Endothelial cell of umbilical vein (primary cell): ENCODE results near the gene CCDC102B. TPM values are rescaled to one million over a fixed set of nuclear protein-coding genes. Genes with fewer than 3 reads are reported as not detected.

ENCODE experiments used
- BruUV-seq: library from RNA; stranded (reverse); fragments of 400-500 nt; replicated peaks from 2 replicates; lab custom pipeline; 2021; lab: Mats Ljungman, UMichigan
- CTCF ChIA-PET: fragments of 300-600, 350-600 bp; sonication (Branson Sonifier 250); formaldehyde crosslinking; loops from one replicate; lab custom pipeline; 2021; ENCODE audit warnings: antibody characterized with exemption, inconsistent platforms; lab: Charles Lee
- POLR2A ChIA-PET: fragments of 300-600, 350-600 bp; sonication (Branson Sonifier 250); formaldehyde crosslinking; loops from one replicate; lab custom pipeline; 2021; ENCODE audit warnings: antibody characterized with exemption, inconsistent platforms; lab: Charles Lee
- DNase-seq: peaks from one replicate; pipeline ENCODE4 v3.0.0-alpha.2; 2011; ENCODE audit warnings: low read depth, low spot score
- FAIRE-seq: peaks from 2 replicates; lab custom pipeline; 2011; peaks lifted over from hg19 to GRCh38; lab: Jason Lieb, UNC
- H2AFZ ChIP-seq: 2 replicates; pipeline ENCODE4 v1.6.0; 2012; ENCODE audit warnings: low read depth, low read length, control low read depth, inconsistent platforms
- H3K27ac ChIP-seq: 2 replicates; pipeline ENCODE4 v1.5.1; 2011; ENCODE audit warnings: low read depth, mild to moderate bottlenecking, control low read depth, low read length, moderate library complexity; ENCODE audit not compliant: insufficient read depth
- H3K27me3 ChIP-seq, 2 experiments: 2 replicates each; pipeline versions ENCODE4 v1.6.0 to v1.6.1; 2011; ENCODE audit warnings: low read length in 2 of 2, mixed read lengths in 1 of 2; ENCODE audit not compliant: control insufficient read depth in 2 of 2, insufficient read depth in 2 of 2
- H3K36me3 ChIP-seq, 2 experiments: 2 replicates in 1 of 2; 3 replicates in 1 of 2; pipeline ENCODE4 v1.5.1; 2011; ENCODE audit warnings: low read length in 2 of 2, mild to moderate bottlenecking in 1 of 2, moderate library complexity in 1 of 2; ENCODE audit not compliant: control insufficient read depth in 2 of 2, insufficient read depth in 2 of 2; ENCODE audit errors: extremely low read depth in 1 of 2
- H3K4me1 ChIP-seq: 3 replicates; pipeline ENCODE4 v1.5.1; 2011; ENCODE audit warnings: mild to moderate bottlenecking, low read length; ENCODE audit not compliant: control insufficient read depth, insufficient read depth; ENCODE audit errors: extremely low read depth
- H3K4me2 ChIP-seq: 2 replicates; pipeline ENCODE4 v1.6.1; 2011; ENCODE audit warnings: low read length, control low read depth, mixed read lengths; ENCODE audit not compliant: insufficient read depth
- H3K4me3 ChIP-seq, 3 experiments: fragments of 200-600 bp in 1 of 3; sonication (generic), shearing (Covaris generic) in 1 of 3; replicated peaks in 1 of 3; 2 replicates each; pipeline ENCODE4 v1.5.1; 2011 to 2016; ENCODE audit warnings: control low read depth in 3 of 3, low read length in 3 of 3, mild to moderate bottlenecking in 2 of 3, inconsistent platforms in 1 of 3, low read depth in 1 of 3, moderate library complexity in 1 of 3; ENCODE audit not compliant: insufficient read depth in 1 of 3
- H3K79me2 ChIP-seq: 2 replicates; pipeline ENCODE4 v1.6.0; 2012; ENCODE audit warnings: low read length, inconsistent platforms; ENCODE audit not compliant: control insufficient read depth, insufficient read depth
- H3K9ac ChIP-seq: replicated peaks from 2 replicates; pipeline ENCODE3; 2011; ENCODE audit warnings: low read length, control low read depth; ENCODE audit not compliant: insufficient read depth; ENCODE audit errors: extremely low read depth
- H3K9me1 ChIP-seq: replicated peaks from 3 replicates; pipeline ENCODE4 v1.6.0; 2011; ENCODE audit warnings: mild to moderate bottlenecking, low read length; ENCODE audit not compliant: control insufficient read depth, insufficient read depth; ENCODE audit errors: extremely low read depth
- H3K9me3 ChIP-seq: replicated peaks from 2 replicates; pipeline ENCODE4 v1.5.1; 2012; ENCODE audit warnings: low read length, inconsistent platforms; ENCODE audit not compliant: control insufficient read depth, insufficient read depth
- H4K20me1 ChIP-seq: replicated peaks from 2 replicates; pipeline ENCODE3; 2011; ENCODE audit warnings: mild to moderate bottlenecking, low read length; ENCODE audit not compliant: control insufficient read depth, insufficient read depth; ENCODE audit errors: extremely low read depth
- CTCF ChIP-seq, 2 donors: IDR thresholded peaks; 1 replicate in 1 of 2; 2 replicates in 1 of 2; pipeline ENCODE4 v1.5.1; 2011; ENCODE audit warnings: low read length in 2 of 2, mild to moderate bottlenecking in 2 of 2, moderate library complexity in 2 of 2, control low read depth in 1 of 2, inconsistent platforms in 1 of 2, low read depth in 1 of 2; ENCODE audit not compliant: insufficient read depth in 1 of 2; ENCODE audit errors: extremely low read depth in 1 of 2
- EZH2 ChIP-seq: IDR thresholded peaks from 2 replicates; pipeline ENCODE4 v1.6.1; 2012; ENCODE audit warnings: borderline replicate concordance, low read depth, mild to moderate bottlenecking, moderate library complexity, low read length, inconsistent platforms; ENCODE audit not compliant: severe bottlenecking
- FOS ChIP-seq: IDR thresholded peaks from 2 replicates; pipeline ENCODE4 v1.6.1; 2011; ENCODE audit warnings: mild to moderate bottlenecking, low read length, moderate library complexity, borderline replicate concordance; ENCODE audit not compliant: insufficient read depth
- GATA2 ChIP-seq: IDR thresholded peaks from 2 replicates; pipeline ENCODE4 v1.7.0; 2011; ENCODE audit warnings: low read depth, mild to moderate bottlenecking, moderate library complexity, mixed read lengths, low read length; ENCODE audit not compliant: insufficient read length, insufficient read depth
- JUN ChIP-seq: IDR thresholded peaks from 2 replicates; pipeline ENCODE4 v1.6.1; 2011; ENCODE audit warnings: borderline replicate concordance, low read depth; ENCODE audit not compliant: insufficient read length, insufficient read depth
- MAX ChIP-seq: IDR thresholded peaks from 2 replicates; pipeline ENCODE4 v1.6.1; 2011; ENCODE audit not compliant: insufficient read depth, insufficient read length
- MYC ChIP-seq: IDR thresholded peaks from one replicate; pipeline ENCODE4 v1.6.1; 2011; ENCODE audit warnings: mild to moderate bottlenecking, low read depth, low read length
- POLR2A ChIP-seq: IDR thresholded peaks from 2 replicates; pipeline ENCODE4 v1.6.1; 2012; ENCODE audit warnings: low read depth, mild to moderate bottlenecking, control low read depth, low read length
- POLR2AphosphoS5 ChIP-seq: IDR thresholded peaks from 2 replicates; pipeline ENCODE4 v1.6.1; 2012; ENCODE audit warnings: low read depth, mild to moderate bottlenecking, control low read depth, low read length, moderate library complexity; ENCODE audit not compliant: insufficient read depth
- dilution Hi-C: fragments of 300-500 bp; cut with MboI; formaldehyde crosslinking; loops from one replicate; pipeline ENCODE4 v1.15.0; 2019; ENCODE audit warnings: low sequenced_read_pairs; ENCODE audit not compliant: extremely low pct_ligation_motif_present
- intact Hi-C: fragments of 100-400 bp; cut with micrococcal nuclease; formaldehyde crosslinking; loops from one replicate; pipeline ENCODE4 v1.10.0; 2022
- polyA plus RNA-seq, 4 experiments: library from polyadenylated mRNA; depleted of rRNA in 3 of 4; stranded (reverse) in 3 of 4; unstranded in 1 of 4; fragments of >200 nt; gene quantifications; 2 replicates each; pipeline versions ENCODE4 v1.2.1 to v1.2.3, GENCODE V29; 2011 to 2012; ENCODE audit warnings: missing spikeins in 1 of 4
- total RNA-seq: library from RNA; stranded (reverse); gene quantifications from 2 replicates; pipeline ENCODE4 v1.2.3, GENCODE V29; 2021

CCDC102B gene
- total and polyA plus RNA-seq, 2 donors (not counting 3 experiments of a cell fraction or from before 2014, with no cell fraction given) = 0.21 to 0.62 TPM

- CTCF ChIA-PET = interaction anchor here (1.0 kb wide), 1 partner anchor 14 kb away, joined by 3 read pairs; no protein-coding TSS in a partner anchor
- intact Hi-C loops = no loop called here
Measured at GRCh38 chr18:68983126-68983525, 185.2 kb downstream of the CCDC102B start.

More at GRCh38 chr18:68983126-68983525, 185.2 kb downstream of the CCDC102B start:
- BruUV-seq = no TSS peak
- H3K9me1 ChIP-seq = no peaks in the 10 kb centered on the region
- dilution Hi-C loops = no loop called here
- H3K4me2 ChIP-seq = no peak overlapping the region
- no peaks in the 10 kb centered on the region for H3K9me3 ChIP-seq
- no peak for TF ChIP-seq POLR2A
- TF ChIP-seq FOS = no peak
- no peak for TF ChIP-seq CTCF (IDR thresholded peaks at IDR 0.05; ENCODE audit: extremely low read depth in 1 of 2, insufficient read depth in 1 of 2, low read depth in 1 of 2, low read length in 2 of 2)
- no peak for TF ChIP-seq MYC
- TF ChIP-seq POLR2AphosphoS5 = no peak
- TF ChIP-seq GATA2 = no peak
- no peak for TF ChIP-seq JUN
- no peak for TF ChIP-seq MAX
- no peak for TF ChIP-seq EZH2
- no peaks in the 10 kb centered on the region for H3K27me3 ChIP-seq
- no peak for DNase-seq
- no peaks in the 10 kb centered on the region for H3K36me3 ChIP-seq
- no peak for FAIRE-seq
- H4K20me1 ChIP-seq = no peaks in the 10 kb centered on the region
- H3K4me3 ChIP-seq = no peak overlapping the region
- POLR2A ChIA-PET = no interaction called here
- no peak overlapping the region for H2AFZ ChIP-seq
- H3K27ac ChIP-seq = no peak overlapping the region
- H3K9ac ChIP-seq = no peak overlapping the region
- no peaks in the 10 kb centered on the region for H3K4me1 ChIP-seq
- no peaks in the 10 kb centered on the region for H3K79me2 ChIP-seq
